Spleen (tissue), 11 donors: ENCODE data around the gene CDC42BPG. TPM values are rescaled to one million over a fixed set of nuclear protein-coding genes. Genes with fewer than 3 reads are reported as not detected.

Experiments
- DNase-seq: peaks from one replicate; pipeline ENCODE4 v3.0.0-alpha.2; 2020
- H3K27ac ChIP-seq, 8 donors: fragments of 200-600 bp; sonication (generic) in 7 of 8; 1 replicate in 4 of 8; 2 replicates in 4 of 8; pipeline versions ENCODE4 v1.5.0 to v1.8.0; 2016 to 2021; ENCODE audit warnings: inconsistent platforms in 4 of 8, mild to moderate bottlenecking in 4 of 8, moderate library complexity in 1 of 8
- H3K27me3 ChIP-seq, 7 donors: fragments of 200-600 bp; sonication (generic) in 6 of 7; replicated peaks in 1 of 7; 1 replicate in 4 of 7; 2 replicates in 3 of 7; pipeline versions ENCODE4 v1.5.0 to v1.8.0; 2016 to 2021; ENCODE audit warnings: inconsistent platforms in 3 of 7, mild to moderate bottlenecking in 1 of 7
- H3K36me3 ChIP-seq, 6 donors: fragments of 200-600 bp; sonication (generic) in 5 of 6; 1 replicate in 4 of 6; 2 replicates in 2 of 6; pipeline versions ENCODE4 v1.5.0 to v1.8.0; 2016 to 2021; ENCODE audit warnings: inconsistent platforms in 2 of 6
- H3K4me1 ChIP-seq, 6 donors: fragments of 200-600 bp; sonication (generic) in 5 of 6; 1 replicate in 3 of 6; 2 replicates in 3 of 6; pipeline versions ENCODE4 v1.5.0 to v1.8.0; 2016 to 2021; ENCODE audit warnings: inconsistent platforms in 3 of 6
- H3K4me3 ChIP-seq, 8 donors: fragments of 200-600 bp; sonication (generic) in 7 of 8; 1 replicate in 4 of 8; 2 replicates in 4 of 8; pipeline versions ENCODE4 v1.5.0 to v1.8.0; 2016 to 2021; ENCODE audit warnings: inconsistent platforms in 4 of 8, mild to moderate bottlenecking in 4 of 8, moderate library complexity in 2 of 8
- H3K9me3 ChIP-seq, 8 donors: fragments of 200-600 bp; sonication (generic) in 7 of 8; 1 replicate in 4 of 8; 2 replicates in 4 of 8; pipeline versions ENCODE4 v1.5.0 to v1.8.0; 2016 to 2021; ENCODE audit warnings: inconsistent platforms in 4 of 8
- CTCF ChIP-seq, 11 experiments: fragments of 200-600 bp in 7 of 11; fragments of 450-650 bp in 4 of 11; sonication (generic) in 4 of 11; IDR thresholded peaks in 8 of 11; conservative IDR thresholded peaks in 3 of 11; 1 replicate in 7 of 11; 2 replicates in 4 of 11; pipeline versions ENCODE4 v1.4.0 to v1.8.0; 2016 to 2021; ENCODE audit warnings: antibody characterized with exemption in 11 of 11, inconsistent platforms in 4 of 11, mild to moderate bottlenecking in 1 of 11
- POLR2A ChIP-seq, 3 donors: fragments of 450-650 bp; IDR thresholded peaks; one replicate each; pipeline ENCODE4 v1.5.1; 2017; ENCODE audit warnings: antibody characterized with exemption in 3 of 3, mild to moderate bottlenecking in 1 of 3
- POLR2AphosphoS5 ChIP-seq, 3 donors: sonication (generic); formaldehyde crosslinking; IDR thresholded peaks; one replicate each; pipeline ENCODE4 v1.5.1; 2017; ENCODE audit warnings: antibody characterized with exemption in 3 of 3
- WGBS, 5 donors: extraction: QIAGEN DNeasy Blood & Tissue Kit in 3 of 5; methylation state at CpG; one replicate each; pipeline versions ENCODE4 v1.1.5 to v1.1.7; 2013 to 2018; 5-methylcytosine and 5-hydroxymethylcytosine counted together
- intact Hi-C: fragments of 100-400 bp; cut with DNase I; formaldehyde crosslinking; loops from one replicate; pipeline ENCODE4 v1.15.0; 2023; ENCODE audit warnings: low total_unique reads
- polyA plus RNA-seq, 3 donors: library from polyadenylated mRNA; stranded (reverse); fragments of 200-250 nt; gene quantifications; one replicate each; pipeline ENCODE4 v1.2.1, GENCODE V29; 2013
- total RNA-seq, 7 donors: library from RNA; depleted of rRNA in 3 of 7; stranded (reverse); fragments of >200 nt in 3 of 7; fragmentation: NEBNext Ultra II Directional in 4 of 7; extraction: Animal tissue kit (Norgen Biotek cat#: 25700) in 4 of 7; gene quantifications; one replicate each; pipeline versions ENCODE4 v1.1.0 to v1.2.1, GENCODE V29; 2016 to 2021
- donor health status: healthy with polysubstance abuse.
- donor health status: DM: no; HTN: no; CAD: no; lungs with moderate emphysema.
- donor health status: DM: no; HTN: no; CAD: no.
- donor health status: Bipolar disorder and iron deficiency.
- donor health status: healthy.
- donor health status: DM: no; HTN: no; CAD: no.
- donor health status: DM: yes; HTN: yes; CAD: no.

The CDC42BPG gene
- total and polyA plus RNA-seq, 10 donors: 0.74 to 4.6 (median 2.5) TPM

GRCh38 chr11:64850979-64851567, 6.6 kb upstream of the CDC42BPG start:
- intact Hi-C loops: no loop called here
- no peaks in the 10 kb centered on the region for H3K27me3 ChIP-seq
- peaks cover 81 to 98% (median 95%) of the 10 kb centered on the region in 6 donors for H3K4me1 ChIP-seq
- 28 to 55% (median 35%) methylated on average over 7 to 13 of the region's 13 CpGs for WGBS, 5 donors
- H3K36me3 ChIP-seq: peaks cover 0 to 49% (median 32%) of the 10 kb centered on the region in 6 donors
- peak overlapping the region; percentile 70 to 98 (median 92) for H3K27ac ChIP-seq
- TF ChIP-seq POLR2A (IDR thresholded peaks at IDR 0.05): no peak
- peak in 8 of 11 experiments; percentile 25 to 56 (median 42) for TF ChIP-seq CTCF (IDR thresholded peaks at IDR 0.05 in 8 of 11, conservative IDR thresholded peaks at IDR 0.05 in 3 of 11)
- peak in 2 of 3 donors; percentile 77 to 80 for TF ChIP-seq POLR2AphosphoS5 (IDR thresholded peaks at IDR 0.05)
- H3K9me3 ChIP-seq: no peaks in the 10 kb centered on the region
- DNase-seq: peak; percentile 94
- H3K4me3 ChIP-seq: peak overlapping the region in 3 of 8 donors; percentile 2 to 46 (median 6)

GRCh38 chr11:64849598-64850356, 5.3 kb upstream of the CDC42BPG start:
- Histone ChIP-seq H3K36me3 (peaks cover 0 to 36% (median 22%) of the 10 kb centered on the region in 6 donors), H3K27me3 (no peaks in the 10 kb centered on the region), H3K27ac (peak overlapping the region in 6 of 8 donors; percentile 90 to 98 (median 94)), H3K4me3 (no peak overlapping the region), H3K4me1 (peaks cover 70 to 96% (median 87%) of the 10 kb centered on the region in 6 donors), H3K9me3 (no peaks in the 10 kb centered on the region)
- DNase-seq: no peak
- intact Hi-C loops: loop anchor here (10.0 kb wide), 1 partner anchor 65 kb away; no protein-coding TSS in a partner anchor
- peak; percentile 30 to 66 (median 44) for TF ChIP-seq POLR2AphosphoS5 (IDR thresholded peaks at IDR 0.05)
- TF ChIP-seq CTCF (IDR thresholded peaks at IDR 0.05 in 8 of 11, conservative IDR thresholded peaks at IDR 0.05 in 3 of 11): no peak
- 84 to 90% (median 86%) methylated on average over 17 to 19 of the region's 19 CpGs for WGBS, 5 donors

- WGBS, 5 donors: 68 to 76% (median 73%) methylated on average over 7 to 16 of the region's 16 CpGs
- TF ChIP-seq POLR2A (IDR thresholded peaks at IDR 0.05) (no peak), POLR2AphosphoS5 (IDR thresholded peaks at IDR 0.05) (peak; percentile 71 to 77 (median 76)), CTCF (IDR thresholded peaks at IDR 0.05 in 8 of 11, conservative IDR thresholded peaks at IDR 0.05 in 3 of 11) (peak in 7 of 11 experiments; percentile 1 to 40 (median 30))
- no peaks in the 10 kb centered on the region for H3K27me3 ChIP-seq
- DNase-seq: peak; percentile 92
- intact Hi-C loops: loop anchor here (10.0 kb wide), 1 partner anchor 64 kb away; no protein-coding TSS in a partner anchor
- no peak overlapping the region for H3K4me3 ChIP-seq
- peak overlapping the region in 7 of 8 donors; percentile 54 to 98 (median 93) for H3K27ac ChIP-seq
- no peaks in the 10 kb centered on the region for H3K9me3 ChIP-seq
- peaks cover 62 to 96% (median 87%) of the 10 kb centered on the region in 6 donors for H3K4me1 ChIP-seq
- H3K36me3 ChIP-seq: peaks cover 0 to 29% (median 14%) of the 10 kb centered on the region in 6 donors
Observed at GRCh38 chr11:64848826-64849597, 4.6 kb upstream of the CDC42BPG start.
